GM12873 (cell line): ENCODE data around the gene AMELY.

ENCODE experiments used
- TF ChIP-seq, protein P1 (sequence below): IDR thresholded peaks from 2 replicates; pipeline ENCODE4 v1.5.1; 2012; ENCODE audit warnings: low read depth, mild to moderate bottlenecking, moderate library complexity, low read length, control low read depth; ENCODE audit not compliant: insufficient read depth; ENCODE audit errors: missing control alignments

The AMELY gene, protein sequence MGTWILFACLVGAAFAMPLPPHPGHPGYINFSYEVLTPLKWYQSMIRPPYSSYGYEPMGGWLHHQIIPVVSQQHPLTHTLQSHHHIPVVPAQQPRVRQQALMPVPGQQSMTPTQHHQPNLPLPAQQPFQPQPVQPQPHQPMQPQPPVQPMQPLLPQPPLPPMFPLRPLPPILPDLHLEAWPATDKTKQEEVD

DNA sequence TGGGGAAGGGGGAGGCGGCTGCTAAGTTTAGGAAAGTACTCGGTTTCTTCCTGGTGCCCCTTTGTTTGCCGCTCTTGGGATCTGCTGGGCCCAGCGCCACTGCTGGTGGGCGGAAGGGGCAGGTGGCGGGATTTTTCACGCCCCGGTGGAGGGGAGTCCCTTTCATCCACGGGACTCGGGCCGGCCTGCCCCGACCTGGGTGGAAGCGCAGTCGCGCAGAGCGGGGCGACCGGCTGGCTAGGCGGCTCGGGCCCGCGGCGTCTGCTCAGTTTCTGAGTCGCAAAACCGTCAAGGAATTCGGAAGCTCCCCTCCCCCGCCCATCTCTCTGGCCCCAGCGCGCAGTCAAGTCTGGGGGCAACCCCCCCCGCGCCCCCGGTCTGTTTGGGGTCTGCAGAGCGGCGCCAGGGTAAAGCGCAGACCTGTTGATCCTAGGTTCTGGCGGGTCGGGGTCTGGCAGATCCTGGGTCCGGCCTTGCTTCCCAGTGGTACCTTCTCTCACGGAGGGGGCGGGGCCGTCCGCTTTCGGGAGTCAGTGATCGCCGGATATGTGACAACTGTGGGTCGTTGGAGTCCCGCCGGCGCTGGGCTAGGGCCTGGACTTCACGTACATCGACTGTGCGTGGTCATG lies at the start of gene AMELY:
TSS of gene AMELY (minus strand) at position 500 of the 629 bp plus-strand sequence. CDS start 39,144 bp downstream, outside the sequence.
- TF ChIP-seq, protein P1, sequence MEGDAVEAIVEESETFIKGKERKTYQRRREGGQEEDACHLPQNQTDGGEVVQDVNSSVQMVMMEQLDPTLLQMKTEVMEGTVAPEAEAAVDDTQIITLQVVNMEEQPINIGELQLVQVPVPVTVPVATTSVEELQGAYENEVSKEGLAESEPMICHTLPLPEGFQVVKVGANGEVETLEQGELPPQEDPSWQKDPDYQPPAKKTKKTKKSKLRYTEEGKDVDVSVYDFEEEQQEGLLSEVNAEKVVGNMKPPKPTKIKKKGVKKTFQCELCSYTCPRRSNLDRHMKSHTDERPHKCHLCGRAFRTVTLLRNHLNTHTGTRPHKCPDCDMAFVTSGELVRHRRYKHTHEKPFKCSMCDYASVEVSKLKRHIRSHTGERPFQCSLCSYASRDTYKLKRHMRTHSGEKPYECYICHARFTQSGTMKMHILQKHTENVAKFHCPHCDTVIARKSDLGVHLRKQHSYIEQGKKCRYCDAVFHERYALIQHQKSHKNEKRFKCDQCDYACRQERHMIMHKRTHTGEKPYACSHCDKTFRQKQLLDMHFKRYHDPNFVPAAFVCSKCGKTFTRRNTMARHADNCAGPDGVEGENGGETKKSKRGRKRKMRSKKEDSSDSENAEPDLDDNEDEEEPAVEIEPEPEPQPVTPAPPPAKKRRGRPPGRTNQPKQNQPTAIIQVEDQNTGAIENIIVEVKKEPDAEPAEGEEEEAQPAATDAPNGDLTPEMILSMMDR: no peak

DNA sequence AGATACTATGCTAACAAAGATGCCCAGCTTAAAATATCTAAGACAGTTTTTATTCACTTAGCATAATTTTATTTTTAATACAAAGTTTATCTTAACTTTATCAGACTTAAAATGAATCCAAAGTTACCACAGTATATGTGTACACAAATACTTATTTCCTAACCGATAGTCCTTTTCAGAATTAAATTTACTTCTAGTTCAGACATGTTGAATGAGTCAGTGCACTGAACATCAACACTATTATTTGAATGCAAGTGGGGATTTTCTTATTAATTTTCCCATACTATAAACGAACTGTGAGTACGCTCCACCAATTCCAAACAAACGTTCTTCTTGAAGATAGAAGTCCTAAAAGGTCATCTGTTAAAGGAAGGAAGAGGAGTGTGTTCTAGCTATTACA lies 38.4 kb upstream of the AMELY start:
- TF ChIP-seq, protein P1: no peak

DNA sequence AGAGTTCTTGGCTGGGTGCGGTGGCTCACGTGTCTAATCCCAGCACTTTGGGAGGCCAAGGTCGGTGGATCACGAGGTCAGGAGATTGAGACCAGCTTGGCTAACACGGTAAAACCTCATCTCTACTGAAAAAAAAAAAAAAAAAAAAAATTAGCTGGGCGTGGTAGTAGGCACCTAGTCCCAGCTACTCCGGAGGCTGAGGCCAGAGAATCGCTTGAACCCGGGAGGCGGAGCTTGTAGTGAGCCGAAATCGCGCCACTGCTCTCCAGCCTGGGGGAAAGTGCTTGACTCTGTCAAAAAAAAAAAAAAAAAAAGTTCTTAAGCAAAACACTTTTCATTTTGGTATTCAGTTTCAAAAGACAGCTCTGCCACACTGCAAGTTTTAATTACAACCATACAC lies 36.8 kb upstream of the AMELY start:
- TF ChIP-seq, protein P1: no peak

DNA sequence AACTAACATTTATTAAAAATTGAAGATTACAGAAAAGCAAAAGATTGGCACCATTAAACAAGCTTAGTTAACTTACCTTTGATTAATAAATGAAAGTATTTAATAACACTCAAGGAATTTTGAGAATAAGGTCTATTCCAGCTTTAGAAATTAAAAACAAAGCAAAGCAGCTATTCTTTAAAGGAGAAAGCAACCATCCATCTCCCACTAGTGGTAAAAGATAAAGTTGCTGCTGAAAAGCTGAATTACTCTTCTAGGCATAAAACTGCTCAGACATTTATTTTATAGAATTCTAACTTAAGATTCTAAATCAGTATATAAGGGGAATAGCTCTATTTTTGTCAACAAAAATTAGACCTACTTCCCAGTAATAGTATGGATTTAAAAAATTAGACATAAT lies 36.1 kb upstream of the AMELY start:
- TF ChIP-seq, protein P1: no peak

DNA sequence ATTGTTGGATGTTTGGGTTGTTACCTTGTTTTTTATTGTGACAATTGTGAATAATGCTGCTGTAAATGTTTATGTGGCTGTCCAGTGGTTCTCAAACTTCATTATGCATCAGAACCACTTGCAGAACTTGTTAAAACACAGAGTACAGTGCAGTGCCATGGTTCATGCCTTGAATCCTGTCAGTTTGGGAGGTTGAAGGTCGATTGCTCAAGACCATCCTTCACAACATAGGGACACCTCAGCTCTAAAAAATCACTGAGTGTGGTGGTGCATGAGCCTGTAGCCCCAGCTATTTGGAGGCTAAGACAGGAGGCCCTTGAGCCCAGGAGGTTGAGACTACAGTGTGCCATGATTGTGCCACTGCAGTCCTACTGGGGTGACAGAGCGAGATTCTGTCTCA lies 23.9 kb upstream of the AMELY start:
- TF ChIP-seq, protein P1: no peak

DNA sequence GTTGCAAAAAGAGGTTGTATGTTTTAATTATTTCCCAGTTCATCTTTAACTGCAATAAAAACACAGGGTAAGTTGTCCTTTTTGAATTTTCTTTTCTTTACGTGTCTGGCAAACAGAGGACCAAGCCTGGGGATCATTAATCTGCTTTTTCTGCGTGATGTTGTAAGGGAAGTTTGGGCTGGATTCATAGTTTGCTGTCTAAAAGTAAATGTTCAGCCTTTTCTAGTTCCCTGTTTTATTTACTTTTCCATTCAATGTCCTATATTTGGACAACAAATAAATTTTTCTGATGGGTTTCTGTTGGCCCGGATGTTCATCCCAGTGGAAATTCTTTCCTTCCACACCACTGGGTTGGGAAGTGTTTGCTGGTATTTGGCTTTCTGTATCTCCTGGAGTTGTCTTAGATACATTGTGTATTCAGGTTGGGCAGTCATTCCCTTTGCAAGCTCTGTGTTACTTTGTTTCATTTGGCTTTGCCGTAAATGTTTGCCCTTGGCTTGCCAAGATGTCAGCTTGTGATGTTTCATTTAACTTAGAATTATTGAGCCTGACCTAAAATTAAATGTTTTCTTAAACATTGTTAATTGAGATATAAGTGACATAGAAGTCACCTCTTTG lies 20.3 kb upstream of the AMELY start:
- TF ChIP-seq, protein P1: no peak

DNA sequence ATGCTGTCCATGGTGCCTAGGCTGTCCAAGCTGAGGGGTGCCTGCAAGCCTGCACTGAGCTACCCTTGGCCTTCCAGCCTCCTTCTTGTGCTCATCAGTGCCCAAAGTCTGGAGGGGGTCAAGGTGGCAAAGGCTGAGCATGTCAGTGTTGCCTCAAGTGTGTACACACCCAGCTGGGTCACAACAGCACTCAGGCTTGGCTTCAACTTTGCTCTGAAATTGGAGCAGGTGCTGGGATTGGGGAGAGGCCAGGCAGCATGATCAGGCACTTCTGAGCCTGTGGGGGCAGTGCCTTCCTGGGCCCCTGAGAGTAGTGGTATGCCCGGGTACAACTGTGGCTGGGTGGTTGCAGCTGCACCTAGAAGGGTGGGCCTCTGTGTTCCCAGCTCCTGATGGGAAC lies 17.7 kb upstream of the AMELY start:
- TF ChIP-seq, protein P1: no peak
